ENCODE results near the gene KCNJ11.
A peak's percentile ranks its signal among the peaks of the same experiment; 100 is the strongest.

KCNJ11 gene

DNA sequence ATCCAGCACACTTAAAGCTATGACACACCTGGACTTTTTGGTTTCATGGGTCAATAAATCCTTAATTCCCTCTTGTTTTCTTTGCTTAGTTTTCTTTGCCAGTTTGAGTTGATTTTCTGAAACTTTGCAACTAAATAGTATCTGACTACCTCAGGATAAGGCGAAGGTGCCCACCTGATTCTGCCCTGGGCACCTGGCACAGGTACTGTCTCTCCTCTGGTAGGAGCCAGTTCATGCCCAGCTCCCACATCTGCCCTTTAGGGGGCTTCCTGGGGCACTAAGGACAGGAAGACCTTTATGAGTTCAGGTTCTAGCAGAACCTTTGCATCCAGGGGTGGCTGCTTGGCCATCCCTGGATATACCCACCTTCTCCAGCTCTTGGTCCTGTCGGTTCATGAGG is 19.6 kb upstream of the KCNJ11 start:
- no peak for DNase-seq

DNA sequence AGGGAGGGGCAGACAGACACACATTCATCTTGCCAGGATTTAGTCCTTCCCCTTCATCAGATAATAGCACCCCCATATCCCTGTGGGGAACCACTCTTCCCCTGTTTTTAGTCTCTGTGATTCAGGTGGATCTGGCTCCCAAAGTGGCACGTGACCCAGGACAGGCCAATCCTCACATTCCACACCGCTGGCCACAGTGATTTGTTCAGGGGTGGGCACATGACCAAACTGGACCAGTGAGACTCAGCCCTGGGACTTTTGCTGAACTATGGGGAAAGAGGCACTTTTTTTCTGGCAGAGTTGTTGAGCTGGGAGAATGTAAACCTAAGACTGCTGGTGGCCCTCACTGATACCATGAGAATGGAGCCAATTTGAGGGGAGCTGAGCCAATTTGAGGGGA is 19.1 kb upstream of the KCNJ11 start:
- DNase-seq, result no peak

GRCh38 chr11:17406818-17407149 is 18.3 kb upstream of the KCNJ11 start:
- no peak for DNase-seq

- DNase-seq, result no peak
Observed at GRCh38 chr11:17406082-17406817, 17.8 kb upstream of the KCNJ11 start.

- peak; percentile 70 for DNase-seq
Observed at GRCh38 chr11:17405232-17406005, 17.0 kb upstream of the KCNJ11 start.

GRCh38 chr11:17403980-17404759 is 15.7 kb upstream of the KCNJ11 start:
- no peak for DNase-seq

GRCh38 chr11:17402486-17402885 is 14.0 kb upstream of the KCNJ11 start:
- no peak for DNase-seq

- no peak for DNase-seq
Observed at GRCh38 chr11:17401841-17402240, 13.4 kb upstream of the KCNJ11 start.

GRCh38 chr11:17401316-17401715 is 12.9 kb upstream of the KCNJ11 start:
- DNase-seq, result no peak

- no peak for DNase-seq
Observed at GRCh38 chr11:17400048-17400775, 11.8 kb upstream of the KCNJ11 start.

DNA sequence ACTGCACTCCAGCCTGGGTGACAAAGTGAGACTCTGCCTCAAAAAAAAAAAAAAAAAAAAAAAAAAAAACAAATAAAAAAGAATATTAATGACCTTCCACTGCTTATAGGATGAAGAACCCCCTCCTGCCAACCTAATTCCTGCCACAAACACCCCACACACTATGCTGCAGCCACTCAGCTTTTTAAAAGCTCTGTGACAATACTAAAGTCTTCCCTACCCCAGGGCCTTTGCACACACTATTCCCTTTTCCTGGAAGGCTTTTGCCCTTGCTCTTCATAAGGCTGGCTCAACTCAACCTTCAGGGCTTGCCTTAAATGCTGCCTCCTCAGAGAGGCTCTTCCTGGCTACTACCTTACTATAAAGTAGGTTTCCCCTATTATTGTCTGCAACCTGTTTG is 10.8 kb upstream of the KCNJ11 start:
- DNase-seq, result no peak

DNA sequence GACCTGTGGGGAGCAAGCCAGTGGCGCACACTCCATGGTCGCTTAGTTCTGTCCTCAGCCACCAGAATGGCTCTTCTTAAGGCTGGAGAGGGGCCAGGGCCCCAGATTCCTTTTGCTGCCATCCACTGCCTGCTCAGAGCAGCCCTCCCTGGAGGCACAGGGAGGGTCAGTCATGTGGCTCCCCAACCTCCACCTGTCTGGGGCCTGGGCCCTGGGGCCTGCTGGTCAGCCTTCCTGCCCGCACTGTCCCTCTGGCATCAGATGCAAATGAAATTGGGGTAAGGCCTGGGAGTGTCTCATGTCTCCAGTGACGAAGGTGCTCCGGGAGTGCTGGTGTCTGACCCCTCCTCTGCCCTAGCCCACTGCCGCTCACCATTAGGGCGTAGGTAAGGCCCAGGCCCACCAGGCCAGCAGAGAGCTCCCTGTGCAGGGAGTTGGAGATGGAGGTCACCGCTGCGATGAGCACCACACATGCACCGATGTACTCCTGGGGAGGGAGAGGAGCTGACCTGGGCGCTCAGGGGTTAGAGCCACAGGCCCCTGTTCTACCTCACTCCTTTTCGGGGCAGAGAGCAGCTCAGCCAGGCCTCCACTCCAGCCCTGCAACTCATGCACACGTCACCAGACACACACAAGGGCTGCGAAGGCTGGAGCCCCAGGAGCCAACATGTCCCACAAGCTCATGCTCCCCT is 9.0 kb upstream of the KCNJ11 start:
- DNase-seq, result no peak

DNA sequence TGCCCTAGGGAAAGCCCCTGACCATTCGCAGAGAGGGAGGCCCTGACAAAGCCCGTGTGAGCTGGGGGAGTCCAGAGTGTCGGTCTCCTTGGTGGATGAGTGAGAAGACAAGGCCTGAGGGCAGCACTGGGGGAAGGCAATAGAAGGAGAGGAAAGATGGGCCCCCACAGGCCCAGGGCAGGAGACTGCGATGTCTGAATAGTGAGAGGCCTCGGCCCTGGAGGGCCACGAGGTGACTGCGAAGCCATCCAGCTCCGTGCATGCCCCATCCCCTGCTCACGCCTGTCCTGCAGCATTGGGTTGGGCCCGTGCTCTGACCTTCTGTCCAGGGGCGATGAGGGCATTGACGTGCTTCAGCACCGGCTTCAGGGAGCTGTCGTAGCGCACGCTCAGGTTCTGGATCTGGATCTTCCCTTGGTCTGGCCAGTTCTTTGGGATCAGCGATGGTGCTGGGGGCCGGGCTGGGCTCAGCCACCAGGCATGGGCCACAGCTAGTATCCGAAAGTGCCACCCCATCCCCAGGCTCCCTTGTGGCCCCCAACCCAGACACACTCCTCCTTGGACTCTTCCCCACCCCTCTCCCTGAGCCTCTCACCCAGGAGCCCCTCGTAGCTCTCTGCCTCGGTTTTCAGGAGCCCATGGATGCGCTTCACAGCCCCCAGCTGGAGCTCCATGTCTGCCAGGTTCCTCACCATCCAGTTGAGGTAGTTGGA is 8.3 kb upstream of the KCNJ11 start:
- no peak for DNase-seq

- no peak for DNase-seq
Observed at GRCh38 chr11:17395978-17396377, 7.5 kb upstream of the KCNJ11 start.

DNA sequence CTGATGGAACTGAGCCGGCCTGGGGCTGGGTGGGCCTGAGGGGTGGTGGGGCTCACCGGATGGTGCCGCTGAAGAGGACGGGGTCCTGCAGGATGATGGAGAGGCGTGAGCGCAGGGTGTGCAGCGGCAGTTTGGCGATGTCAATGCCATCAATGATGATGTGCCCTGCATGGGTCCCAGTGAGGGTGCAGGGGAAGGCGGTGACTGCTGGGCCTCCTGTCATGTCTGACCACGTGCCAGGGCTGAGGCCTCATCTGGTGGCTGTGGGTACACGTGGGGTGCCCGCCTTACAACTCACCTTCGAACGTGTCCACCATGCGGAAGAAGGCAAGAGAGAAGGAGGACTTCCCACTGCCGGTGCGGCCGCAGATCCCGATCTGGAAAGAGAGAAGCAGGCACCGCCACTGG is 7.1 kb upstream of the KCNJ11 start:
- DNase-seq, result peak; percentile 46

GRCh38 chr11:17394743-17395390 is 6.4 kb upstream of the KCNJ11 start:
- DNase-seq, result no peak

- no peak for DNase-seq
Observed at GRCh38 chr11:17393472-17393871, 5.0 kb upstream of the KCNJ11 start.

DNA sequence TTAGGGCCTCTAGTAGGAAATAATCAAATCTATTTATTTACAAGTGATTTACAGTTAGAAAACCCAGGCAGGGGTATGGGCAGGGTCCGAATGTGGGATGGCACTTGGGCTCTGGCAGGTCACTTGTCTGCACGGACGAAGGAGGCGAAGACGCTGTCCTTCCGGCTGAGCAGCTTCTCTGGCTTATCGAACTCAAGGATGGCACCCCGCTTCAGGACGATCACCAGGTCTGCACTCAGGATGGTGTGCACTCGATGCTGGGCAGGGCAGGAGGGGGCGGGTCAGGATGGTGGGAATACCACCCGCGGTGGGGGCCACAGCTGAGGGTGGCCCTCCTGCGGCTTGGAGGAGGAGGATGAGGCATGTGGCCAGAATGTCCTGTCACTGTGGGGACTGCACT is 4.4 kb upstream of the KCNJ11 start:
- DNase-seq, result no peak

DNA sequence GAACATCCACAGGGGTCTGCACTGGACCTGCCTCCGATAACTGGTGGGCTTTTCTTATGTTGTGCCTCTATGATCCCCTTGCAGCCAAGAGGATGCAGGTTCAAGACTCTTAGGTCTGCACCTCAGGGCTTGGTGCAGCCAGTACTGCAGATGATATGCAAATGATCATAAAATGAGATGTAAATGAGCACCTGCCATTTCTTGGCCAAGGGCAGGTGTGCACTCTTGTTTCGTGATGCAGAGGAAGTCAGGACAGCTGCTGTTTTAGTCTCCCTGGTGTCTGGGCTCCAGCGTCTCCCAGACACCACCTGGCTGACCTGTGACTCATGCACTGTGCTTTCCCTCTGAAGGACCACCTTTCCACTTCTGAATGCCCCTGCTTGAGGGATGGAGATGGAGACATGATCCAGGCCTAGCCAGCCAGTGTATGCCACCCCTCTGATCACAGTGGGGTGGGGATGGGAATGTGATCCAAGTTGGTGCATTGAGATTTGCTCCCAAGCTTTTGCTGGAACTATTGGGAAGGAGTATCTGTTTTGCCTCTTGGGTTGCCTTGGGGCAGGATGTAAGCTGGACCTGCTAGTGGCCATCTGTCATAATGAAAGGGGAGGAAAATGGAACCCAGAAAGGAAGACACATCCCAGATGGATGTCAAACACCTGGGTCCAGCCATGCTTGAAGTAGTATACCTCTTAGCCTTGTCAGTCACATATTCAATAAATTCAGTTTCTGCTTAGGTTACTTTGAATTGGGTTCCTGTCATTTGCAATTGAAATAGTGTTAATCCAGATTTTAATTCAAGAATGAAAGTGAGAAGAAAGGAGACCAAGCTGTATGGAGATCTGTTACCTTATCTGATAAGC is 3.3 kb upstream of the KCNJ11 start:
- no peak for DNase-seq

DNA sequence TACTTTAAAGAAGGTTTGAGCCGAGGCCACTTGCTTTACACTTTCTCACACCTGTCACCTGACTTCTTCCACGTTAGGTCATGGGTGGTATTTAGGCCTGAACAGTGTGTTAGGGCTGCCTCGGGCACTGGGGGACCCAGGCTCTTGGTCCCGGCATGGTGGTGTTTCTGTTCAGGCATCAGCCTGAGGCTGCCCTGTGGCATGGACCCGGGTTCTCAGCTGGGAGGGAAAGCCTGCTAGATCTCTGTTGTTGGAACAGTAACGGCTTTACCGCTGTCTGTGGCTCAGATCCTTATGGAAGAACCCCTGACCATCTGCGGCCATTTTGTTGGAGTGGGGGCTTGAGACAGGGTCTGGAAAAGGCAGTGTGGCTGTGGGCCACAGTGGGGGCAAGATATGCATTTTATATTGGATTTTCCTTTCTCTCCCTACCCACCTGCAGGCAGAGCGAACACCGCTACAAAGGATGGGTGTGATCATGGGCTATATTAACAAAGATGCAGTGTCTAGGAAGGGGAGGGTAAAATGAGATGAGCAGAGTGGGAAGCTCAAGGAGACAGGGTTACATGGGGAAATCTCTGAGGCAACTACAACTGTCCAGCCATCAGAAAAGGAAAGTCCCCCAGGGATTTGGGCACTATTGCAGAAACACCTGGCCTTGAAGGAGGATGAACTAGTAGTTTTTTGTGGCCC is 1.6 kb upstream of the KCNJ11 start:
- DNase-seq, result no peak
